NB4 (cell line): Measurements from ENCODE around the gene RFX4.
A peak's percentile ranks its signal among the peaks of the same experiment; 100 is the strongest.
"Not testable (repeated sequence)": the region's sequence is repeated elsewhere in the genome, so short reads cannot be mapped to it uniquely, and the experiment has no call there.

Source experiments
- DNase-seq: peaks from one replicate; pipeline ENCODE4 v3.0.0; 2010; ENCODE audit warnings: low read depth
- H3K4me3 ChIP-seq: one replicate; pipeline ENCODE4 v1.5.1; 2011; ENCODE audit warnings: mild to moderate bottlenecking, low read depth, low read length, moderate library complexity
- CTCF ChIP-seq: IDR thresholded peaks from one replicate; pipeline ENCODE4 v1.5.1; 2012; ENCODE audit warnings: low read depth, low read length
- MYC ChIP-seq: IDR thresholded peaks from 2 replicates; pipeline ENCODE4 v1.6.1; 2011; ENCODE audit warnings: low read depth, low read length
- POLR2A ChIP-seq: IDR thresholded peaks from 2 replicates; pipeline ENCODE4 v1.6.1; 2011; ENCODE audit warnings: mild to moderate bottlenecking; ENCODE audit not compliant: insufficient read length; ENCODE audit errors: extremely low read depth
- TF ChIP-seq, protein P1 (sequence below): IDR thresholded peaks from 2 replicates; pipeline ENCODE4 v1.6.1; 2011; ENCODE audit warnings: low read depth, low read length

Gene RFX4

DNA sequence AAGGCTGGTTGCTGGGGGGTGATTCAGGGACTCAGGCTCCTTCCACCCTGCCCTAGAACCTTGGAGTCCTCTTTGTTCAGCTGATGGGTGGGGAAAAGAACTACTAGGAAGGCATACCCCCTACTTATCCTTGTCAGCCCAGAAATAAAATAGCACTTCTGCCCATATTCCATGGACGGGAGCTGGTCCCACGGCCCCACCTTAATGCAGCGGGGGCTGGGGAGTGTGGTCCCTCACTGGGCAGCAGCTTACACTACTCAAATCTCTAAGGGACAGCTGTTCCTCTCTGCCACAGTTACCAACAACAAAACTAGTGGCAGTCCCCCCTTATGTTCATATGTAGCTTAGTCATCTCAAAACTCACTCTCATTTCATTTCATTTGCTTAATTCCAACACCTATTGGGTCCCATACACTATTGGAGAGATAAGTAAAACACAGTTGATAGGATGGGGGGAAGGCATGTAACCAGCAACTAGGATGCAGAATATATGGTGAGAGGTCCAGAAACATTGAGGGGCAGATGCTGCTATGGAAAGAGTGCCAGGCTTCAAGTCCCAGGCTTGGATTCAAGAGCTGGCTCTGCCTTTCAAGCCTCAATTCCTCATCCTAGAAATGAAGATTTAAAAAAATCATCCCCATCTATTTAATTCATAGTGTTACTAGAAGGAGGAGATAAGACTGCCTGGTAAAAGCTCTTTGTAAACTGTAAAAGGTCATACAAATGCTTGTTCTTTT, 107.9 kb downstream of the RFX4 start:
- TF ChIP-seq POLR2A: no peak
- TF ChIP-seq, protein P1, sequence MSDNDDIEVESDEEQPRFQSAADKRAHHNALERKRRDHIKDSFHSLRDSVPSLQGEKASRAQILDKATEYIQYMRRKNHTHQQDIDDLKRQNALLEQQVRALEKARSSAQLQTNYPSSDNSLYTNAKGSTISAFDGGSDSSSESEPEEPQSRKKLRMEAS: no peak
- TF ChIP-seq CTCF: no peak
- no peak for TF ChIP-seq MYC
- no peak for DNase-seq
- no peak overlapping the region for H3K4me3 ChIP-seq

- not testable (repeated sequence) for H3K4me3 ChIP-seq, DNase-seq
Observed at GRCh38 chr12:106692033-106692432, 109.2 kb downstream of the RFX4 start.

DNA sequence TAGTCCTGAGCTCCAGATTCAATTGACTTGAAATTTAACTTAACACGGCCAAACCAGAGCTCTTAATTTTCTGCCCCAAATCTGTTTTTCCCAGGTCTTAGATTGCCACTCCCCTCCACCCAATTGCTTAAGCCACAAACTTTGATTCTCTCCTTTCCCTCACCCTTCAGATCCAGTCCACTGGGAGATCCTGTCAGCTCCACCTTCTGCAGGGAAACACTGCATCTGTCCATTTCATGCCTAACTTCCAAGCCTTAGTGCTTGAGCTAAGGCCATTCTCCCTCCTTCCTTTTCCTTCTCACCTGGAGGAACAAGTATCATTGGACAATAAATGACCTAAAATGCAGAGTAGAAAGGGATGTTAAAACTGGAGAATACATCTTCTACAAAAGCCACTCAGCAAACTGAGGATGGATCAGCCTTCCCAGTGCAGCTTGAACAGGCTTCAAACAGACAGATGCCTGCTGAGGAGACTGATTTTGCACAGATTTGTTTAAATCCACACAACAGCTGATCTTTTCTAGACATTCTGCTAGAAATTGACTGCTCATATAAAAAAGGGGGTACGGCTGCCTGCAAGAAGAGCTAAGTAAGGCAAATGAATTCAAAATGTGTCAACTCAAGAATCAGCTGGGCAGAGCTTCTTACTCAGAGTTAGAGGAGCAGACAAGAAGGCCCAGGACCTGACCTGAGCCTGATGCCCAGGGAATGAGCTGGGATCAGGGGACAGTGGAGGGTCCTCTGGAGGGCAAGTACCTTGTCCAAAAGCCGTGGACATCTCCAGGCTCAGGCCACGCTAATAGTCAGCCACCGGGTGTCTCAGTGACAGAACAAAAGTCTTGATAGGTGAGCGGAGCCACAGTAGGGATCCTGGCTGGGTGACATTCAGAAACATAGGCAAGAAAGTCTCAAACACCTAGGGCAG, 110.4 kb downstream of the RFX4 start:
- TF ChIP-seq, protein P1: no peak
- no peak for TF ChIP-seq MYC
- no peak for TF ChIP-seq CTCF
- no peak for TF ChIP-seq POLR2A
- no peak for DNase-seq
- H3K4me3 ChIP-seq: no peak overlapping the region

GRCh38 chr12:106696071-106696470, 113.3 kb downstream of the RFX4 start:
- TF ChIP-seq MYC (no peak), CTCF (no peak), POLR2A (no peak)
- TF ChIP-seq, protein P1: no peak
- DNase-seq: no peak
- H3K4me3 ChIP-seq: no peak overlapping the region

- no peak overlapping the region for H3K4me3 ChIP-seq
- DNase-seq: no peak
- no peak for TF ChIP-seq MYC
- no peak for TF ChIP-seq POLR2A
- no peak for TF ChIP-seq CTCF
- TF ChIP-seq, protein P1: no peak
Observed at GRCh38 chr12:106696681-106697417, 114.0 kb downstream of the RFX4 start.

- no peak for DNase-seq
- no peak for TF ChIP-seq MYC
- TF ChIP-seq, protein P1: peak; percentile 58; the same call in 1 of the 2 replicates
- H3K4me3 ChIP-seq: no peak overlapping the region
Observed at GRCh38 chr12:106704081-106704480, 121.3 kb downstream of the RFX4 start.
